Peyer's patch (tissue), 4 donors: ENCODE measurements around the gene COL8A1. TPM values are rescaled to one million over a fixed set of nuclear protein-coding genes. Genes with fewer than 3 reads are reported as not detected.

Source experiments
- DNase-seq, 3 donors: peaks; one replicate each; pipeline ENCODE4 v3.0.0-alpha.2; 2017 to 2019
- H3K27ac ChIP-seq, 4 donors: fragments of 200-600 bp; sonication (generic); one replicate each; pipeline ENCODE4 v1.5.1; 2016 to 2019
- H3K27me3 ChIP-seq, 2 donors: fragments of 200-600 bp; sonication (generic); one replicate each; pipeline ENCODE4 v1.5.1; 2019
- H3K36me3 ChIP-seq, 3 donors: fragments of 200-600 bp; sonication (generic); one replicate each; pipeline ENCODE4 v1.5.1; 2016 to 2019
- H3K4me1 ChIP-seq, 4 donors: fragments of 200-600 bp; sonication (generic); one replicate each; pipeline ENCODE4 v1.5.1; 2016 to 2019
- H3K4me3 ChIP-seq, 4 donors: fragments of 200-600 bp; sonication (generic); 1 replicate in 3 of 4; 2 replicates in 1 of 4; pipeline ENCODE4 v1.5.1; 2016 to 2019; ENCODE audit warnings: mild to moderate bottlenecking in 1 of 4
- H3K9me3 ChIP-seq, 4 donors: fragments of 200-600 bp; sonication (generic); one replicate each; pipeline ENCODE4 v1.5.1; 2016 to 2019; ENCODE audit warnings: mild to moderate bottlenecking in 1 of 4
- CTCF ChIP-seq, 6 experiments: fragments of 450-650 bp in 4 of 6; fragments of 200-600 bp in 2 of 6; sonication (generic) in 1 of 6; IDR thresholded peaks; one replicate each; pipeline ENCODE4 v1.5.1; 2017 to 2019; ENCODE audit warnings: antibody characterized with exemption in 6 of 6, mild to moderate bottlenecking in 3 of 6, moderate library complexity in 1 of 6
- POLR2A ChIP-seq, 2 donors: fragments of 450-650 bp; IDR thresholded peaks; one replicate each; pipeline ENCODE4 v1.5.1; 2017; ENCODE audit warnings: antibody characterized with exemption in 2 of 2, mild to moderate bottlenecking in 2 of 2, moderate library complexity in 2 of 2
- total RNA-seq, 4 donors: library from RNA; depleted of rRNA; stranded (reverse); fragments of >200 nt; gene quantifications; one replicate each; pipeline ENCODE4 v1.1.0, GENCODE V29; 2016

Gene COL8A1
- total RNA-seq, 4 donors from 2014 or later = 2.3 to 5.3 (median 3.3) TPM; not detected in 1

- DNase-seq = no peak
- TF ChIP-seq POLR2A (IDR thresholded peaks at IDR 0.05) (no peak), CTCF (IDR thresholded peaks at IDR 0.05) (peak in 4 of 6 experiments; percentile 8 to 28 (median 22))
- no peak overlapping the region for H3K4me3 ChIP-seq
- H3K9me3 ChIP-seq = no peaks in the 10 kb centered on the region
- H3K27ac ChIP-seq = no peak overlapping the region
- H3K27me3 ChIP-seq = no peaks in the 10 kb centered on the region
- no peaks in the 10 kb centered on the region for H3K4me1 ChIP-seq
- H3K36me3 ChIP-seq = no peaks in the 10 kb centered on the region
These were observed 7.1 kb downstream of the COL8A1 start for GRCh38 chr3:99645277-99646106.

GRCh38 chr3:99646107-99646435, 7.7 kb downstream of the COL8A1 start:
- H3K36me3 ChIP-seq = no peaks in the 10 kb centered on the region
- DNase-seq = no peak
- no peaks in the 10 kb centered on the region for H3K9me3 ChIP-seq
- TF ChIP-seq POLR2A (IDR thresholded peaks at IDR 0.05) = no peak
- no peak for TF ChIP-seq CTCF (IDR thresholded peaks at IDR 0.05)
- H3K27me3 ChIP-seq = no peaks in the 10 kb centered on the region
- no peak overlapping the region for H3K4me3 ChIP-seq
- H3K27ac ChIP-seq = no peak overlapping the region
- no peaks in the 10 kb centered on the region for H3K4me1 ChIP-seq

GRCh38 chr3:99647081-99647480, 8.7 kb downstream of the COL8A1 start:
- no peak overlapping the region for H3K27ac ChIP-seq
- TF ChIP-seq POLR2A (IDR thresholded peaks at IDR 0.05) (no peak), CTCF (IDR thresholded peaks at IDR 0.05) (no peak)
- H3K9me3 ChIP-seq = no peaks in the 10 kb centered on the region
- H3K4me3 ChIP-seq = no peak overlapping the region
- no peaks in the 10 kb centered on the region for H3K4me1 ChIP-seq
- no peaks in the 10 kb centered on the region for H3K36me3 ChIP-seq
- no peaks in the 10 kb centered on the region for H3K27me3 ChIP-seq
- DNase-seq = no peak

- H3K4me1 ChIP-seq = no peaks in the 10 kb centered on the region
These were observed 9.7 kb downstream of the COL8A1 start for GRCh38 chr3:99648101-99648500.

GRCh38 chr3:99648516-99648915, 10.1 kb downstream of the COL8A1 start:
- no peak overlapping the region for H3K4me3 ChIP-seq
- DNase-seq = no peak
- no peak for TF ChIP-seq POLR2A (IDR thresholded peaks at IDR 0.05)
- TF ChIP-seq CTCF (IDR thresholded peaks at IDR 0.05) = no peak

More at GRCh38 chr3:99648101-99648500, 9.7 kb downstream of the COL8A1 start:
- H3K27ac ChIP-seq = peak overlapping the region in 1 of 4 donors; percentile 16
- TF ChIP-seq POLR2A (IDR thresholded peaks at IDR 0.05) = no peak
- no peak for TF ChIP-seq CTCF (IDR thresholded peaks at IDR 0.05)
- no peak for DNase-seq
- H3K4me3 ChIP-seq = no peak overlapping the region
- H3K36me3 ChIP-seq = no peaks in the 10 kb centered on the region
- H3K9me3 ChIP-seq = no peaks in the 10 kb centered on the region
- H3K27me3 ChIP-seq = no peaks in the 10 kb centered on the region

More at GRCh38 chr3:99648516-99648915, 10.1 kb downstream of the COL8A1 start:
- Histone ChIP-seq H3K27me3 (no peaks in the 10 kb centered on the region), H3K4me1 (no peaks in the 10 kb centered on the region), H3K36me3 (no peaks in the 10 kb centered on the region), H3K27ac (no peak overlapping the region), H3K9me3 (no peaks in the 10 kb centered on the region)
